Esophagus (tissue), 2 donors: Measurements from ENCODE around the gene SHISA9. TPM values are rescaled to one million over a fixed set of nuclear protein-coding genes. Genes with fewer than 3 reads are reported as not detected.

Experiments used
- H3K27ac ChIP-seq, 2 donors: one replicate each; pipeline ENCODE4 v1.5.1; 2013; ENCODE audit warnings: low read depth in 2 of 2, mild to moderate bottlenecking in 2 of 2, inconsistent platforms in 1 of 2, low read length in 1 of 2, moderate library complexity in 1 of 2
- H3K27me3 ChIP-seq, 2 donors: one replicate each; pipeline ENCODE4 v1.6.1; 2013; ENCODE audit warnings: low read length in 2 of 2, control low read depth in 1 of 2, mild to moderate bottlenecking in 1 of 2; ENCODE audit not compliant: insufficient read depth in 2 of 2, control insufficient read depth in 1 of 2
- H3K36me3 ChIP-seq, 2 donors: one replicate each; pipeline ENCODE4 v1.6.1; 2013; ENCODE audit warnings: low read length in 1 of 2; ENCODE audit not compliant: control insufficient read depth in 2 of 2, insufficient read depth in 2 of 2
- H3K4me1 ChIP-seq, 2 donors: one replicate each; pipeline ENCODE4 v1.6.1; 2013; ENCODE audit warnings: low read length in 1 of 2; ENCODE audit not compliant: control insufficient read depth in 2 of 2, insufficient read depth in 2 of 2
- H3K4me3 ChIP-seq, 2 donors: one replicate each; pipeline ENCODE4 v1.5.1; 2013; ENCODE audit warnings: low read length in 2 of 2, mild to moderate bottlenecking in 2 of 2, low read depth in 1 of 2, moderate library complexity in 1 of 2
- H3K9me3 ChIP-seq, 2 donors: one replicate each; pipeline ENCODE4 v1.6.1; 2013; ENCODE audit warnings: mild to moderate bottlenecking in 2 of 2, low read depth in 1 of 2, low read length in 1 of 2, moderate library complexity in 1 of 2; ENCODE audit not compliant: control insufficient read depth in 2 of 2, insufficient read depth in 1 of 2
- WGBS, 2 donors: extraction: QIAGEN DNeasy Blood & Tissue Kit; methylation state at CpG; one replicate each; pipeline ENCODE4 v1.1.7; 2013; 5-methylcytosine and 5-hydroxymethylcytosine counted together
- polyA plus RNA-seq, 2 donors: library from polyadenylated mRNA; stranded (reverse); fragments of 200-250 nt; gene quantifications; one replicate each; pipeline ENCODE4 v1.2.3, GENCODE V29; 2013
- donor health status: healthy with polysubstance abuse.
- donor health status: Bipolar disorder and iron deficiency.

SHISA9 gene
- polyA plus RNA-seq, 2 donors: 0.04 to 0.07 TPM

GRCh38 chr16:13262270-13263090 is 361.1 kb downstream of the SHISA9 start:
- 61 to 76% methylated on average over 3 of the region's 3 CpGs for WGBS, 2 donors
- Histone ChIP-seq H3K4me3 (no peak overlapping the region), H3K9me3 (no peaks in the 10 kb centered on the region), H3K36me3 (no peaks in the 10 kb centered on the region), H3K27me3 (no peaks in the 10 kb centered on the region), H3K27ac (no peak overlapping the region), H3K4me1 (no peaks in the 10 kb centered on the region)

GRCh38 chr16:13264749-13265552 is 363.6 kb downstream of the SHISA9 start:
- Histone ChIP-seq H3K4me3 (no peak overlapping the region), H3K4me1 (no peaks in the 10 kb centered on the region)
- 88% methylated on average over 4 of the region's 4 CpGs for WGBS, 2 donors

GRCh38 chr16:13269359-13269758 is 368.0 kb downstream of the SHISA9 start:
- Histone ChIP-seq H3K9me3 (no peaks in the 10 kb centered on the region), H3K27ac (no peak overlapping the region), H3K4me1 (no peaks in the 10 kb centered on the region), H3K36me3 (no peaks in the 10 kb centered on the region), H3K27me3 (no peaks in the 10 kb centered on the region), H3K4me3 (no peak overlapping the region)
- 86 to 94% methylated on average over 1 of the region's 1 CpG for WGBS, 2 donors

More at GRCh38 chr16:13264749-13265552, 363.6 kb downstream of the SHISA9 start:
- no peak overlapping the region for H3K27ac ChIP-seq
- H3K36me3 ChIP-seq: no peaks in the 10 kb centered on the region
- no peaks in the 10 kb centered on the region for H3K27me3 ChIP-seq
- H3K9me3 ChIP-seq: no peaks in the 10 kb centered on the region

GRCh38 chr16:13269905-13270528 is 368.6 kb downstream of the SHISA9 start:
- WGBS, 2 donors: 48 to 66% methylated on average over 5 of the region's 5 CpGs
- H3K36me3 ChIP-seq: no peaks in the 10 kb centered on the region
- H3K9me3 ChIP-seq: no peaks in the 10 kb centered on the region
- H3K27ac ChIP-seq: no peak overlapping the region
- no peak overlapping the region for H3K4me3 ChIP-seq
- no peaks in the 10 kb centered on the region for H3K27me3 ChIP-seq
- H3K4me1 ChIP-seq: no peaks in the 10 kb centered on the region

- no peak overlapping the region for H3K4me3 ChIP-seq
- 81 to 91% methylated on average over 1 of the region's 1 CpG for WGBS, 2 donors
- H3K27ac ChIP-seq: no peak overlapping the region
- no peaks in the 10 kb centered on the region for H3K9me3 ChIP-seq
- H3K36me3 ChIP-seq: no peaks in the 10 kb centered on the region
- no peaks in the 10 kb centered on the region for H3K27me3 ChIP-seq
- H3K4me1 ChIP-seq: no peaks in the 10 kb centered on the region
Observed at GRCh38 chr16:13270602-13271001, 369.2 kb downstream of the SHISA9 start.

- H3K9me3 ChIP-seq: no peaks in the 10 kb centered on the region
- no peaks in the 10 kb centered on the region for H3K27me3 ChIP-seq
- no peaks in the 10 kb centered on the region for H3K4me1 ChIP-seq
- no peak overlapping the region for H3K4me3 ChIP-seq
- H3K27ac ChIP-seq: no peak overlapping the region
- H3K36me3 ChIP-seq: no peaks in the 10 kb centered on the region
Observed at GRCh38 chr16:13289515-13289914, 388.1 kb downstream of the SHISA9 start.

Other genes starting within 250 kb of the SHISA9 start
- gene CPPED1, start 97.7 kb upstream of the SHISA9 start, polyA plus RNA-seq: 10 to 100 TPM; 22.3 to 27.8 TPM